MM.1S (cell line): ENCODE results near the gene CACNG5.

Source experiments
- DNase-seq: peaks from one replicate; pipeline ENCODE4 v3.0.0-alpha.2; 2015
- H2AFZ ChIP-seq: fragments of 300-600 bp; sonication (generic); 2 replicates; pipeline ENCODE4 v1.6.0; 2016; ENCODE audit warnings: antibody characterized with exemption, low read length
- H3F3A ChIP-seq: fragments of 300-600 bp; sonication (generic); 2 replicates; pipeline ENCODE4 v1.6.1; 2016; ENCODE audit warnings: mild to moderate bottlenecking, antibody characterized with exemption, low read length, moderate library complexity, mixed read lengths; ENCODE audit not compliant: insufficient read depth
- H3K27ac ChIP-seq: fragments of 300-600 bp; sonication (generic); 2 replicates; pipeline ENCODE4 v1.5.1; 2016; ENCODE audit warnings: mild to moderate bottlenecking, low read length
- H3K27me3 ChIP-seq: fragments of 300-600 bp; sonication (generic); replicated peaks from 2 replicates; pipeline ENCODE4 v1.6.0; 2016; ENCODE audit warnings: low read length; ENCODE audit not compliant: insufficient read depth
- H3K36me3 ChIP-seq: fragments of 300-600 bp; sonication (generic); replicated peaks from 2 replicates; pipeline ENCODE4 v1.6.1; 2016; ENCODE audit warnings: mild to moderate bottlenecking, low read length, mixed read lengths; ENCODE audit not compliant: insufficient read depth
- H3K4me1 ChIP-seq: fragments of 300-600 bp; sonication (generic); 2 replicates; pipeline ENCODE4 v1.6.1; 2016; ENCODE audit warnings: low read length, mixed read lengths
- H3K4me2 ChIP-seq: fragments of 300-600 bp; sonication (generic); 2 replicates; pipeline ENCODE4 v1.6.0; 2016; ENCODE audit warnings: low read depth, low read length
- H3K4me3 ChIP-seq: fragments of 300-600 bp; sonication (generic); 2 replicates; pipeline ENCODE4 v1.5.1; 2016; ENCODE audit warnings: low read length, mixed read lengths
- H3K79me2 ChIP-seq: fragments of 300-600 bp; sonication (generic); 2 replicates; pipeline ENCODE4 v1.6.1; 2016; ENCODE audit warnings: mixed run types, low read length, mixed read lengths
- H3K9ac ChIP-seq: fragments of 300-600 bp; sonication (generic); 2 replicates; pipeline ENCODE4 v1.6.1; 2016; ENCODE audit warnings: low read length, mixed read lengths
- H3K9me2 ChIP-seq: fragments of 300-600 bp; sonication (generic); replicated peaks from 2 replicates; pipeline ENCODE4 v1.6.1; 2016; ENCODE audit warnings: mild to moderate bottlenecking, low read length, mixed read lengths; ENCODE audit not compliant: insufficient read depth
- H3K9me3 ChIP-seq: fragments of 300-600 bp; sonication (generic); replicated peaks from 2 replicates; pipeline ENCODE4 v1.6.1; 2016; ENCODE audit warnings: mild to moderate bottlenecking, low read length, mixed read lengths; ENCODE audit not compliant: insufficient read depth
- H4K20me1 ChIP-seq: fragments of 300-600 bp; sonication (generic); 2 replicates; pipeline ENCODE4 v1.6.1; 2016; ENCODE audit warnings: mild to moderate bottlenecking, low read length, moderate library complexity, mixed read lengths; ENCODE audit not compliant: insufficient read depth
- CTCF ChIP-seq: fragments of 300-600 bp; sonication (generic); IDR thresholded peaks from 2 replicates; pipeline ENCODE4 v1.5.1; 2016; ENCODE audit warnings: antibody characterized with exemption, low read length, mixed read lengths
- EZH2 ChIP-seq: fragments of 300-600 bp; sonication (generic); optimal IDR thresholded peaks from 2 replicates; pipeline ENCODE3; 2017; ENCODE audit warnings: low read depth, mild to moderate bottlenecking, antibody characterized with exemption, low read length, mixed read lengths
- EZH2phosphoT487 ChIP-seq: fragments of 300-600 bp; sonication (generic); IDR thresholded peaks from 2 replicates; pipeline ENCODE4 v1.6.1; 2018; ENCODE audit warnings: antibody characterized with exemption, low read length

The CACNG5 gene

DNA sequence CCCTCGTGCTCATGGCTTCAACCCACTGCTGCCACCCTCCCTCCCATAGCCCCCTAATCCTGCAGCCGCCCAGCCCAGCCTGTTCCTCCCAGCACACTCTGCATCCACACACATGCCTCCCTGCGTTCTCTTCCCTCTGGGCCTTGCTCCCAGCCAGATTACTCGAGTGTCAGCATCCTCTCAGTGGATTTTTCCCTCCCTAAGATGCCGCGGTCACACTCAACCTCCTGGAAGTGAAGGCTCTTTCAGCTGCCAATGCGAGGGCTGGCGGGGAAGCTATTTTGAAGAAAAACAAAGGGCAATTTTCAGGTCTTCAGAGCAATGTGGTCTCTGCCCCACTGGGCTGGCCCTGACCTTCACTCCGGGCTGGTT, 23.2 kb upstream of the CACNG5 start:
- H3K4me3 ChIP-seq, result no peak overlapping the region
- no peaks in the 10 kb centered on the region for H3K79me2 ChIP-seq
- no peaks in the 10 kb centered on the region for H3K4me1 ChIP-seq
- DNase-seq, result no peak
- no peak overlapping the region for H3K27ac ChIP-seq
- no peaks in the 10 kb centered on the region for H3F3A ChIP-seq
- no peaks in the 10 kb centered on the region for H3K9me3 ChIP-seq
- H4K20me1 ChIP-seq, result no peaks in the 10 kb centered on the region
- H3K36me3 ChIP-seq, result no peaks in the 10 kb centered on the region
- H2AFZ ChIP-seq, result no peak overlapping the region
- H3K27me3 ChIP-seq, result no peaks in the 10 kb centered on the region
- no peaks in the 10 kb centered on the region for H3K9me2 ChIP-seq
- TF ChIP-seq CTCF (no peak), EZH2phosphoT487 (no peak), EZH2 (no peak)
- no peak overlapping the region for H3K9ac ChIP-seq
- H3K4me2 ChIP-seq, result no peak overlapping the region

- no peaks in the 10 kb centered on the region for H3K9me2 ChIP-seq
- no peak for TF ChIP-seq CTCF
- no peak for TF ChIP-seq EZH2phosphoT487
These were observed 22.3 kb upstream of the CACNG5 start for GRCh38 chr17:66812571-66812970.

DNA sequence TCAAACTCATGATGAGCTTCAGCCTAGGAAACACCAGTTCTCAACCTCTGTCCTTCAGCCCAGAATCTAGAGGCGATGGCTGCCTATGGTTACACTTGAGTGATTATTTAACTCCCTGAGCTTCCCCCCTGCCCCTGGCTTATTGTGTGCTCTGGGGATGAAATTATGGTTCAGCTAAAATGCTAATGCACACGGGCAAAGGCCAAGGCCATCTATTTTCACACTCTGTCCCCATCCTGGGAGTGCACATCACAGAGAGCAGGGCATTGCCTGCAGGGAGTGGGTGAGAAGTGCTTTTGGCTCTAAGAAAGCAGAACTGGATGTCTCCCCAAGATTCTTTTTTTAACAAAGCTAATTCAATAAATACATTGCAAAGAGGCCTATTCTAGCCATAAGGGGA, 21.6 kb upstream of the CACNG5 start:
- Histone ChIP-seq H3K79me2 (no peaks in the 10 kb centered on the region), H3K9me3 (no peaks in the 10 kb centered on the region)

More at GRCh38 chr17:66812571-66812970, 22.3 kb upstream of the CACNG5 start:
- Histone ChIP-seq H3K4me2 (no peak overlapping the region), H3K9ac (no peak overlapping the region), H3K27ac (no peak overlapping the region), H3K79me2 (no peaks in the 10 kb centered on the region), H4K20me1 (no peaks in the 10 kb centered on the region), H3K36me3 (no peaks in the 10 kb centered on the region), H3K4me3 (no peak overlapping the region), H2AFZ (no peak overlapping the region), H3K27me3 (no peaks in the 10 kb centered on the region), H3F3A (no peaks in the 10 kb centered on the region), H3K9me3 (no peaks in the 10 kb centered on the region), H3K4me1 (no peaks in the 10 kb centered on the region)
- no peak for DNase-seq

More for the DNA sequence above, 21.6 kb upstream of the CACNG5 start:
- Histone ChIP-seq H3K36me3 (no peaks in the 10 kb centered on the region), H3K4me2 (no peak overlapping the region), H4K20me1 (no peaks in the 10 kb centered on the region), H3K9me2 (no peaks in the 10 kb centered on the region), H3K27ac (no peak overlapping the region), H3K4me1 (no peaks in the 10 kb centered on the region), H3K9ac (no peak overlapping the region), H3K4me3 (no peak overlapping the region), H3K27me3 (no peaks in the 10 kb centered on the region), H3F3A (no peaks in the 10 kb centered on the region), H2AFZ (no peak overlapping the region)
- TF ChIP-seq EZH2 (no peak), CTCF (no peak), EZH2phosphoT487 (no peak)
- no peak for DNase-seq
